Panc1 (cell line): ENCODE results near the gene ZC3H18.

Source experiments
- CTCF ChIP-seq: fragments of 450-650 bp; IDR thresholded peaks from 2 replicates; pipeline ENCODE4 v1.5.1; 2017; ENCODE audit warnings: mild to moderate bottlenecking
- POLR2AphosphoS5 ChIP-seq: IDR thresholded peaks from 2 replicates; pipeline ENCODE4 v1.6.1; 2012; ENCODE audit warnings: mild to moderate bottlenecking, low read depth, low read length, moderate library complexity
- REST ChIP-seq, 2 experiments: IDR thresholded peaks; 2 replicates each; pipeline ENCODE4 v1.6.1; 2011 to 2012; ENCODE audit warnings: low read depth in 2 of 2, control low read depth in 1 of 2, low read length in 1 of 2, mild to moderate bottlenecking in 1 of 2, moderate library complexity in 1 of 2; ENCODE audit not compliant: insufficient read depth in 1 of 2
- TCF7L2 ChIP-seq: IDR thresholded peaks from 2 replicates; pipeline ENCODE4 v1.6.1; 2011; ENCODE audit warnings: mild to moderate bottlenecking, low read depth, low read length, inconsistent platforms

GRCh38 chr16:88673716-88674379, 103.6 kb downstream of the ZC3H18 start:
- TF ChIP-seq CTCF (no peak), TCF7L2 (no peak), REST (IDR thresholded peaks at IDR 0.05; ENCODE audit: insufficient read depth in 1 of 2, low read depth in 2 of 2, low read length in 1 of 2) (no peak), POLR2AphosphoS5 (no peak)
